ENCODE measurements around the gene GLRX5.

Gene GLRX5

GRCh38 chr14:95540236-95540855 lies 5.5 kb downstream of the GLRX5 start:
- in situ Hi-C loops (cut with HindIII; ENCODE audit: low sequenced_read_pairs) = no loop called here
- H3K4me3 ChIP-seq (ENCODE audit: low read depth, low read length) = no peak overlapping the region
- DNase-seq (ENCODE audit: low read depth, low spot score) = no peak
- TF ChIP-seq CTCF (IDR thresholded peaks at IDR 0.05; ENCODE audit: low read depth, low read length) = no peak

DNA sequence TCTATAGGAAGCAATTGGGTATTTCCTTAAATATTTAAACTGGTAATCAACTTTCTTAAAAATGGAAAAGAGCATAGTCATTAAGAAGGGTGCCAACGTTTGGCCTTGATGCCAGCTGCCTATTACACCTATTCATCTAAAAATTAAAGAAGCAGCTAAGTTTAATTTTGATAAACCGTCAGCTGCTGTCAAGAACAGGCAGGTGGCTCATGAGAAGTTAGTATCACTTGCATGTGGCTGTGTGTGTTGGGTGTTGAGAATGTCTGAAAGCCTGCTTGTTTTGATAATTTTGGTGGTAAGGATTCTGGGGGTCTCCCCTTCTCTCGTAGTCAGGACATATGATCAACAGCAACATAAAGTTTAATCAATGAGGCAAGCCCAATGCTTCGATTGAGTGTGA lies 6.5 kb downstream of the GLRX5 start:
- TF ChIP-seq CTCF (IDR thresholded peaks at IDR 0.05; ENCODE audit: low read depth, low read length) = no peak
- in situ Hi-C loops (cut with HindIII; ENCODE audit: low sequenced_read_pairs) = no loop called here
- no peak overlapping the region for H3K4me3 ChIP-seq (ENCODE audit: low read depth, low read length)
- no peak for DNase-seq (ENCODE audit: low read depth, low spot score)

DNA sequence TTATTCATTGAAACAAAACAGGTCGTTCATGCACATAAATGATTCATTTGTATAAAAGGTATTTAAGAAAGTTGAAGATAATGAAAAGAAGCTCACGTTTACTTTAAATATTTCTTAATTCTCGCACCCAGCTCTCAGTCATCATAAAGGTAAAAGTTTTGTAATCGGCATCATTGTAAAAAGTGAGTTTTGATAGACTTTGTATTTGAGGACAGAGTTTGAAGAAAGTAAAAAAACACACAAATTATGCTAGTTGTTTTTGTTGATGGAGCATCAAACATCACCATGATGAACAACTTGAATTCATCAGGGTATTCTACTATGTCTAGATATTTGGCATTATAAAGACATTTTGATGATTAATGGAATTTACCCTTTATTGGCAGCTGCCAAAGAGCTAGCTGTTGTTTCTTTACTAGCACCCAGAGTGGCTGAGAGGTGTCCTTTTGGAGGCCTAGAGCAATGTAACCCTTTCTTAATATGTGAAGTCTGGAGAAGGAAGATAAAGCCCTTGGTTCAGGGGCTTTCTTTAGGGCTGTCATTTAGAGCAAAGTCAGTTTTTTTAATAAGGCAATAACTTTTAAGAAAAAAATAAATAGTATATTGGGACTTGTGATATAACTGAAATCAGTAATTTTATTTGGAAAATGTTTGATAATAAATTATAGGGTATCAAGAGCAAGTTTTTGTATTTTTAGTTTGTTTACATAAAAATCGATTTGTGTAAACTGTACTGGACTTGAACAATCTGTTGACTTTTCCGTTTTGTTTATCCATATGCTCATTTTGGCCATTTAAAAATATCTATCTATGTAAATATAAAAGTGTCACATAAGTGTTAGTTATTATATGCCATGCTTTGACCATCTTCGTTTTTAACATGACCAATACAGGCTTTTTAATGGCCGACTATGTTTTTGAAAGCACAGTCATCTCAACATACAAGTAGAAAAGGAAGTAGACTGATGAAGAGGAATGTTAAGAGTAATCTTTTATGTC lies 7.4 kb downstream of the GLRX5 start:
- DNase-seq (ENCODE audit: low read depth, low spot score) = no peak
- in situ Hi-C loops (cut with HindIII; ENCODE audit: low sequenced_read_pairs) = no loop called here
- no peak for TF ChIP-seq CTCF (IDR thresholded peaks at IDR 0.05; ENCODE audit: low read depth, low read length)
- no peak overlapping the region for H3K4me3 ChIP-seq (ENCODE audit: low read depth, low read length)

DNA sequence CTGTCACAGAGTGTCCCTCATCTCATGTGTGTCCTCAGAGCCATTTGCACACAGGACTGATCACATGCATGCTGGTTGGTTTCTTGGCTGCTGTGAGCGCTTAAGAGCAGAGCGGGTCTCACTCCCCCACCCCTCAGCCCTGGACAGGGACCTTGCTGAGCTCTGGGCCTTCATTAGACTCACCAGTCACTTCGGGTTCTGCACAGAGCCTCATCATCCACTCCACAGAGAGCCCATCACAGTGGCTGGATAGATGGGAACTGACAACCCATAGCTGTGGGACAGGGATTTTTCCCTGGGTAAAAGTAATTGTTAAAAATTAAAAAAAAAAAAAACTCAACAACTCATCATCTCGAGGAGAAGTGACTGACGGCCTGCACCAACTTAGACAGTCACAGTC lies 8.2 kb downstream of the GLRX5 start:
- TF ChIP-seq CTCF (IDR thresholded peaks at IDR 0.05; ENCODE audit: low read depth, low read length) = no peak
- no peak for DNase-seq (ENCODE audit: low read depth, low spot score)
- in situ Hi-C loops (cut with HindIII; ENCODE audit: low sequenced_read_pairs) = no loop called here
- no peak overlapping the region for H3K4me3 ChIP-seq (ENCODE audit: low read depth, low read length)

DNA sequence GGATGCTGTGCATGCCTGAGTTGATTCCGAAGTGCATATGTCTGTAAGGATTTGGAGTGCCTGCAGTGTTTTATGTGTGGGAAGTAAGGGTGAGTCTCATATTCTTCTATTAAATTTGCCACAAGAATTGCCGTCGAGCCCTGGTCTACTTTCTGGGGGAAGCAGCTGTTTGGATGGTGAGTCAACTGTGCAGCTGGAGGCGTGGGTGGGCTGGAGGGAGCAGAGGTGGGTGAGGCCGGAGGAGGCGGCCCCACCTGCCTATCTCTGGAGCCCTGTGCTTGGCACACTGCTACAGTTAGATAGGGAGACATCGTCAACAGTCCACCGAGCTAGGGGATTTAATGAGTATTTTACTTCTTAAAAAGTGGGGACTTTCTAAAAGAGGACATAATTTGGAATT lies 9.7 kb downstream of the GLRX5 start:
- DNase-seq (ENCODE audit: low read depth, low spot score) = no peak
- in situ Hi-C loops (cut with HindIII; ENCODE audit: low sequenced_read_pairs) = no loop called here
- H3K4me3 ChIP-seq (ENCODE audit: low read depth, low read length) = no peak overlapping the region
- no peak for TF ChIP-seq CTCF (IDR thresholded peaks at IDR 0.05; ENCODE audit: low read depth, low read length)

DNA sequence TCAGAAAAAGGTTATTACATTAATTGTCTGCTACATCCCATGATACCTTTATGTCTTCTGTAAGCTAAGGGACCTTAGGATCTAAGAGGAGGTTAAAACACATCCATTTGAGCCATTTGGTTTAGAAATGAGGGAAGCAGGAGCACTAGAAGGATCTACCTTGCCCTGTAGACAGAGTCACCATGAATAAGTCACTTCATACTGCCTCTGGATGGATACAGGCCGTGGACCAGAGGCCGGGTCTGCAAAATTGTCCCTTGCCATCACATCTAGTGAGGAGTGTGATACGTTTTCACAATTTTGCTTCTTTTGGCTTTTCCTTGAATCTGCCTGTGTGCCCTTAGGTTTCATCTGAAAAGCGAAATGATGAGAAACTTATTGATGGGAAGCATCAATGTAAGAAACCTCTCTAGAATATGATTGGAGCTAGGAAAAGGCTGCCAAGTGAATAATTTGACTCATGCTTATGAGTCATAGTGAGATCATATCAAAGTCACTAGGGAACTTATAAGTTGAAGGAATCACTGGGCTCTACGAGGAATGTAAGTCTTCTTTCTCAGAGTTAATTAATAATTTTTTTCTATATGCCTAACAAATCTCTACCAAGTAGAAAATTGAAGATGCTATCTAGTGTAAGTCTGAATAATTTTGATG lies 10.8 kb downstream of the GLRX5 start:
- peak; percentile 92 for DNase-seq (ENCODE audit: low read depth, low spot score)
- H3K4me3 ChIP-seq (ENCODE audit: low read depth, low read length) = no peak overlapping the region
- TF ChIP-seq CTCF (IDR thresholded peaks at IDR 0.05; ENCODE audit: low read depth, low read length) = no peak
- in situ Hi-C loops (cut with HindIII; ENCODE audit: low sequenced_read_pairs) = no loop called here

All from astrocyte of the spinal cord (primary cell).